ENCODE measurements around the gene PEX26. TPM values are rescaled to one million over a fixed set of nuclear protein-coding genes. Genes with fewer than 3 reads are reported as not detected.
"Not testable (repeated sequence)": the region's sequence is repeated elsewhere in the genome, so short reads cannot be mapped to it uniquely, and the experiment has no call there.

The PEX26 gene
- total RNA-seq, 2 experiments from 2014 or later: 40.1 to 41.0 TPM

DNA sequence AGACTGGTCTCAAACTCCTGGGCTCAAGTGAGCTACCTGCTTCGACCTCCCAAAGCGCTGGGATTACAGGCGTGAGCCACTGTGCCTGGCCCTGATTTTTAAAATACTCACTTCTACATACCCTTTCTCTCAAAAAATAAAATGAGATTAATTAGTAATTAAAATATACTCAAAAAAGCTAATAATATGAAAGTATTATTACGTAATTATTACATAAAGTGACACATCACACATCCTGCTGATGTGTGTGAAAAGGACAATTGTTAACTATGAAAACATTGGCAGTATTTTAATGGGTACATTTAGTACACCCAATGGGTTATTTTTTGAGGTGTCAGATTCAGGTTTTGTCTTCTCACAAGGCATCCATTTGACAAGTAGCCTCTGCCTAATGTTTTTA is 32.0 kb upstream of the PEX26 start:
- Mint-ChIP-seq H3K4me3 (no peak overlapping the region), H3K36me3 (ENCODE audit: low read depth) (no peaks in the 10 kb centered on the region), H3K27me3 (peaks cover 7% of the 10 kb centered on the region), H3K9me3 (no peaks in the 10 kb centered on the region), H3K27ac (no peak overlapping the region), H3K4me1 (no peaks in the 10 kb centered on the region)
- POLR2A ChIA-PET: no interaction called here
- DNase-seq: no peak
- CTCF ChIA-PET: no interaction called here

DNA sequence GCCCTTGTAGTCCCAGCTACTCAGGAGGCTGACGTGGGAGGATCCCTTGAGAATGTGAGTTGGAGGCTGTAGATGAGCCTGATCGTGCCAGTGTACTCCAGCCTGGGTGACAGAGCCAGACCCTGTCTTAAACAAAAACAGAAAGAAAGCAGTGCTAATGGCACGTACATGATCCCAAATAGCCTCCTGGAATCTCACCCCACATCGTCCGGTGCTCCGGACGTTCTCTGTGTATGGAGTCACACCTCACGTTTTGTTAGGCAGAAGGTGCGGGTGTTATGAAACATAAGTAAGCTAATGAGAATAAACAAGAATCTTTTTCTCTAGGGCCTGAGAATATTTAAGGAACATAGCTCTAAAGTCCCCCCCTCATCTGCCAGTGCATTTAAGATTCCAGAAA is 29.7 kb upstream of the PEX26 start:
- ChIA-PET CTCF (no interaction called here), POLR2A (no interaction called here)
- Mint-ChIP-seq H3K4me1 (no peaks in the 10 kb centered on the region), H3K9me3 (no peaks in the 10 kb centered on the region), H3K27me3 (peaks cover 7% of the 10 kb centered on the region), H3K27ac (no peak overlapping the region), H3K4me3 (no peak overlapping the region), H3K36me3 (ENCODE audit: low read depth) (no peaks in the 10 kb centered on the region)
- no peak for DNase-seq

DNA sequence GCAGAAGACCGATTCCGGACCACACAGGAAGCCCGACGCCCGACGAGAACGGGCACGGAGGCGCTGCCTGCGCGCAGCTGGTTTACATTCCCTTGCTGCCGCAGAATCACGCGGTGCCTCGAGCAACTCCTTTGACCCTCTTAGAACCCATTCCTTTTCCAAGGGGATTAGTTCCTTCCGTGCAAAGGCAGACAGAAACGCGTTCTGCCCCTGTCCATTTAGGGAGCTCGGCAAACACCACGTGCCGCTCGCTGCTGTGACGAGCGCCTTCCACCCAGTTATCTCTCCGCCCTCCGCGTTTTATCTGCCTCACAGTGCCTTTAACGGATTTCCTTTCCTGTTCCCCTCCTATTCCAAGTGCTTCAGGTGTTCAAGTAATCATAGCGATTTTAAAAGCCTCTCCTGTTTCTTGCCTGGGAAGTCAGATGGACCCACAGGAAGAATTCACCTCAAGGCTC is 29.3 kb upstream of the PEX26 start:
- ChIA-PET POLR2A (no interaction called here), CTCF (no interaction called here)
- Mint-ChIP-seq H3K36me3 (ENCODE audit: low read depth) (no peaks in the 10 kb centered on the region), H3K4me1 (no peaks in the 10 kb centered on the region), H3K27ac (no peak overlapping the region), H3K4me3 (no peak overlapping the region), H3K27me3 (peaks cover 7% of the 10 kb centered on the region), H3K9me3 (no peaks in the 10 kb centered on the region)
- DNase-seq: no peak

DNA sequence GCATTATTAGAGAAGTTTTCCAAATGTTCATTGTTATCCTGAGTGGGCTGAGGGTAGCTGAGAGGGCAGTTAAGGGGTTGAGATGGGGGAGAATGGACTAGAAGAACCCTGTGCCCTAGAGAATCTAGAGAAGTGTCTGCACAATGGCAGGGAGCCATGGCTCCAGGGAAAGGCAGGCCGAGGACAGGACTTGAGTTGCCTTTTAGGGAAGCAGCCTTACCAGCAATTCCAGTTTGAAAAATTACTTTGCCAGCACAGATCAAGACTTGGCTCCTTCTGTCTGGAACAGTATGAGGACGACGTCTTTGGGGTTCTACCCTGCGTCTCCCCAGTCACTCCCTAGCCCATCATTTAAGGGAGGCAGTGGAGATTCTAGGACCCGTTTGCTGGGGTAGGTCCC is 27.7 kb upstream of the PEX26 start:
- Mint-ChIP-seq H3K27ac (no peak overlapping the region), H3K27me3 (peaks cover 7% of the 10 kb centered on the region), H3K36me3 (ENCODE audit: low read depth) (no peaks in the 10 kb centered on the region), H3K9me3 (no peaks in the 10 kb centered on the region), H3K4me1 (no peaks in the 10 kb centered on the region), H3K4me3 (no peak overlapping the region)
- POLR2A ChIA-PET: interaction anchor here (0.7 kb wide), 1 partner anchor 353 kb away, joined by 3 read pairs; no protein-coding TSS in a partner anchor
- DNase-seq: no peak
- CTCF ChIA-PET: no interaction called here

DNA sequence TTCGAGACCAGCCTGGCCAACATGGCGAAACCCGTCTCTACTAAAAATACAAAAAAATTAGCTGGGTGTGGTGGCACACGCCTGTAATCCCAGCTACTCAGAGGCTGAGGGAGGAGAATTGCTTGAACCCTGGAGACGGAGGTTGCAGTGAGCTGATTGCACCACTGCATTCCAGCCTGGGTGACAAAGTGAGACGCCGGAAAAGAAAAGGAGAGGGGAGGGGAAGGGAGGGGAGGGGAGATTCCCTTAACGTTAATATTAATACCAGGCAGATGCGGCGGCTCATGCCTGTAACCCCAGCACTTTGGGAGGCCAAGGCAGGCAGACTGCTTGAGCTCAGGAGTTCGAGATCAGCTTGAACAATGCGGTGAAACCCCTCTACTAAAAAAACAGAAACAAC is 26.7 kb upstream of the PEX26 start:
- H3K27ac Mint-ChIP-seq, POLR2A ChIA-PET: not testable (repeated sequence)

DNA sequence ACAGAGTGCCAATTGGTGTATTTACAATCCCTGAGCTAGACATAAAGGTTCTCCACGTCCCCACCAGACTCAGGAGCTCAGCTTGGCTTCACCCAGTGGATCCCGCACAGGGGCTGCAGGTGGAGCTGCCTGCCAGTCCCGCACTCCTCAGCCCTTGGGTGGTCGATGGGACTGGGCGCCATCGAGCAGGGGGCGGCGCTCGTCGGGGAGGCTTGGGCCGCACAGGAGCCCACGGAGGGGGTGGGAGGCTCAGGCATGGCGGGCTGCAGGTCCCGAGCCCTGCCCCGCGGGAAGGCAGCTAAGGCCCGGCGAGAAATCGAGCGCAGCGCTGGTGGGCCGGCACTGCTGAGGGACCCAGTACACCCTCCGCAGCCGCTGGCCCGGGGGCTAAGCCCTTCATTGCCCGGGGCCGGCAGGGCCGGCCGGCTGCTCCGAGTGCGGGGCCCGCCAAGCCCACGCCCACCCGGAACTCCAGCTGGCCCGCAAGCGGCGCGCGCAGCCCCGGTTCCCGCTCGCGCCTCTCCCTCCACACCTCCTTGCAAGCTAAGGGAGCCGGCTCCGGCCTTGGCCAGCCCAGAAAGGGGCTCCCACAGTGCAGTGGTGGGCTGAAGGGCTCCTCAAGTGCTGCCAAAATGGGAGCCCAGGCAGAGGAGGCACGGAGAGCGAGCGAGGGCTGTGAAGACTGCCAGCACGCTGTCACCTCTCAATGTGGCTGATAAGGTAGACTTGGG is 24.4 kb upstream of the PEX26 start:
- CTCF ChIA-PET: interaction anchor here (0.9 kb wide), 1 partner anchor 16 kb away, joined by 3 read pairs; no protein-coding TSS in a partner anchor
- POLR2A ChIA-PET; H3K27me3 Mint-ChIP-seq; H3K4me3 Mint-ChIP-seq; H3K27ac Mint-ChIP-seq; H3K36me3 Mint-ChIP-seq (ENCODE audit: low read depth); H3K9me3 Mint-ChIP-seq; H3K4me1 Mint-ChIP-seq; DNase-seq: not testable (repeated sequence)

More for the DNA sequence above, 26.7 kb upstream of the PEX26 start:
- DNase-seq; H3K36me3 Mint-ChIP-seq (ENCODE audit: low read depth); H3K9me3 Mint-ChIP-seq; H3K4me3 Mint-ChIP-seq; H3K27me3 Mint-ChIP-seq; H3K4me1 Mint-ChIP-seq; CTCF ChIA-PET: not testable (repeated sequence)

DNA sequence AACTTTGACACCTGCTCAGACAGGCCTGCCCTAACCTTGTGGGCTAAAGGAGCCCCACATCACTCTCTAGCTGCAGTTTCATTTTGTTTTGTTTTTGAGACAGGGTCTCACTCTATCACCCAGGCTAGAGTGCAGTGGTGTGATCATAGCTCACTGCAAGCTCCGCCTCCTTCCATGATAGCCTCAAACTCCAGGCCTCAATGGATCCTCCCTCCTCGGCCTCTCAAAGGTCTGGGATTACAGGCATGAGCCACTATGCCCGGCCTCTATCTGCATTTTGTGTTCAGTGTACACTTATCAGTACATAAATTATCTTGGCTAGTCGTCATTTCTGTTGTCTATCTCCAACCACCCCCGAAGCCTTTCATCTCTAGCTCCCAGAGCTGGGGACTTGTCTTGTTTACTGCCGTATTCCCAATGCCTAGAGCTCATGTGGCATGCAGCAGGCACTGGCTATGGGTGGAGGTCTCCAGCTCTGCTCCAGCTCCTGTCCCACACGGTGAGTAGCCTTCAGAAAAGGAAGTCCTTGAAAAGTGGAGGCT is 22.1 kb upstream of the PEX26 start:
- CTCF ChIA-PET: interaction anchor here (1.5 to 1.9 kb wide), 2 partner anchors 12 to 20 kb away, joined by 4 to 6 read pairs; no protein-coding TSS in a partner anchor
- POLR2A ChIA-PET: no interaction called here
- Mint-ChIP-seq H3K4me3 (no peak overlapping the region), H3K36me3 (ENCODE audit: low read depth) (no peaks in the 10 kb centered on the region), H3K27me3 (peaks cover 7% of the 10 kb centered on the region), H3K27ac (no peak overlapping the region), H3K4me1 (peaks cover 4% of the 10 kb centered on the region), H3K9me3 (no peaks in the 10 kb centered on the region)
- DNase-seq: no peak

DNA sequence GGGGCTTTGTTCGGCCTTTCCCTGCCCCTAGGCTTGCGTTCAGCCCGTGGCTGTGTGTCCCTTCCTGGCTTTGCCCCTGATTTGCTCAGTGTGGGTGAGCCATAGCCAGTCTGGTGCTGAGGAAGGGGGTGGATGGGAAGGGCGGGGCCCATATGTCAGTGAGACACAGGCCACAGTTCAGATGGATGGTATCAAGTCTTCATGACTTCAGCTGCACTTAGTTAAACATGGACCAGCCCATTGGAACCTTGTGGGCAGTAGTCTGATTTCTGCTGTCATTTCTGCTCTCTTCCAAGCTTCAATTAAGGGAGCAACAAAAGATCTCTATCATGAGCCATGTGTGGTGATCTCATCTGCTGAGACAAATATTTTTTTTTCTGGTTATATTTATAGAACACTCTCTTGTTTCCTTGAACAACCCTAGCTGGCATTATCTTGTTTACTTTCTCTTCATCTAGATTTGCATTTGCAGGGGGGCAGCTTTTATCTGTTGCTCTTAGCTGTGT is 21.6 kb upstream of the PEX26 start:
- ChIA-PET POLR2A (no interaction called here), CTCF (interaction anchor here (1.5 to 1.9 kb wide), 2 partner anchors 12 to 19 kb away, joined by 4 to 6 read pairs; no protein-coding TSS in a partner anchor)
- Mint-ChIP-seq H3K4me1 (peaks cover 4% of the 10 kb centered on the region), H3K27me3 (peaks cover 7% of the 10 kb centered on the region), H3K4me3 (no peak overlapping the region), H3K27ac (no peak overlapping the region), H3K9me3 (no peaks in the 10 kb centered on the region), H3K36me3 (ENCODE audit: low read depth) (no peaks in the 10 kb centered on the region)
- no peak for DNase-seq

DNA sequence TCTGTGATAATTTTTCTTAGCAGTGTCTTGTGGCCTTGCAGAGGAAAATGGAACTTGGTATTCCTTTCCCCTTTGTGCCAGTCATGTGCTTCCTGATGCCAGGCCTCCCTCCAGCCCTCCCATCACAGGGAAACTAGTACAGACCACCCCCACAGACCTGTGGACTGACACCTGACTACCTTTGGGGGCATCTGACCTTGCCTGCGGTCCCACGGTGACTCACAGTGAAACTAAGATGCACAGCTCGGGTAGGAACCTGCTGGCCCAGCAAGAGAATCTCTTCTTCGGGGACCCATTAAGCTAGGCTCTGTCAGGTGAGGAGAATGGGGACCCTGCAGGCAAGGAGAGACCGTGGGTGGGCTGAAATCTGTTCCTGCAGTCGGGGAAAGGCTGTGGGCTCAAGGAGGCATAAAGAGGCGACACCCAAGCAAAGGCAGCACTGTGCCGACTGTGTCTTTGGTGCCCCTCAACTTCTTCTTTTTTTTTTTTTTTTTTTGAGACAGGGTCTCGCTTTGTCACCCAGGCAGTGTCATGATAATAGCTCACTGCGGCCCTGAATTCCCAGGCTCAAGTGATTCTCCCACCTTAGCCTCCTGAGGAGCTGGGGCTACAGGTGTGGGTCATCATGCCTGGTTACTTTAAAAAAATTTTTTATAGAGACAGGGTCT is 20.8 kb upstream of the PEX26 start:
- H3K4me3 Mint-ChIP-seq: no peak overlapping the region
- no peaks in the 10 kb centered on the region for H3K36me3 Mint-ChIP-seq (ENCODE audit: low read depth)
- POLR2A ChIA-PET: no interaction called here
- CTCF ChIA-PET: interaction anchor here (1.9 kb wide), 1 partner anchor 18 kb away, joined by 6 read pairs; no protein-coding TSS in a partner anchor
- DNase-seq: no peak
- no peaks in the 10 kb centered on the region for H3K9me3 Mint-ChIP-seq
- H3K27ac Mint-ChIP-seq: no peak overlapping the region
- peaks cover 4% of the 10 kb centered on the region for H3K4me1 Mint-ChIP-seq
- H3K27me3 Mint-ChIP-seq: peaks cover 7% of the 10 kb centered on the region

DNA sequence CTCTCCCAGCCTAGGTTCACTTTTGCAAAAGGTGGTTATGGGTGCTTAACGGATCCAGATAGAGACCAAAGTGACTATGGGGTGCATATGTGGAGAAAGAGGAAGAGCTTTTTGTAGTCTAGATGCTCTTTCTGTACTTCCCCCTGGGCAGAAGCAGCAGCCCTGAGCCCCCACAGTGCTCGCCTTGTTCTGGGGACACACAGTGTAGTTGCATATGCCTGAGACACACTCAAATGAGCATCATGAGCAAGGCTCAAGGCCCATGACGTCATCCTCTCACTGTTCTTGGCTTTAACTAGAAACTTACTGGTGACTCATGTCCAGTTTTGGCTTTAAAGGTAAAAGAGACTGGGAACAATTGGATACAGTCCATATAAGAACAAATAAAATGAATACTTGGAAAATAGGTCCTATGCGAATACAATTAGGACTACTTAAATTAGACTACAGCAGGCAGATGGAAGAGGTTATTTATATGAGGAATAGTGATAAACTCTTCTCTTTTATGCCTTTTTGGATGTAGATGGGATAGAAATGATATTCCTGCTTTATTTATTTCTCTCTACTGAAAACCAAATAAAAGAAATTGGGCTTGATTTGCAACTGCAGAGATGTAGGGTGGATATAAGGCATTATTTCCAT is 20.1 kb upstream of the PEX26 start:
- H3K36me3 Mint-ChIP-seq (ENCODE audit: low read depth): no peaks in the 10 kb centered on the region
- ChIA-PET POLR2A (no interaction called here), CTCF (no interaction called here)
- H3K9me3 Mint-ChIP-seq: no peaks in the 10 kb centered on the region
- H3K27me3 Mint-ChIP-seq: peaks cover 7% of the 10 kb centered on the region
- no peak overlapping the region for H3K27ac Mint-ChIP-seq
- H3K4me3 Mint-ChIP-seq: no peak overlapping the region
- no peak for DNase-seq
- peaks cover 4% of the 10 kb centered on the region for H3K4me1 Mint-ChIP-seq

DNA sequence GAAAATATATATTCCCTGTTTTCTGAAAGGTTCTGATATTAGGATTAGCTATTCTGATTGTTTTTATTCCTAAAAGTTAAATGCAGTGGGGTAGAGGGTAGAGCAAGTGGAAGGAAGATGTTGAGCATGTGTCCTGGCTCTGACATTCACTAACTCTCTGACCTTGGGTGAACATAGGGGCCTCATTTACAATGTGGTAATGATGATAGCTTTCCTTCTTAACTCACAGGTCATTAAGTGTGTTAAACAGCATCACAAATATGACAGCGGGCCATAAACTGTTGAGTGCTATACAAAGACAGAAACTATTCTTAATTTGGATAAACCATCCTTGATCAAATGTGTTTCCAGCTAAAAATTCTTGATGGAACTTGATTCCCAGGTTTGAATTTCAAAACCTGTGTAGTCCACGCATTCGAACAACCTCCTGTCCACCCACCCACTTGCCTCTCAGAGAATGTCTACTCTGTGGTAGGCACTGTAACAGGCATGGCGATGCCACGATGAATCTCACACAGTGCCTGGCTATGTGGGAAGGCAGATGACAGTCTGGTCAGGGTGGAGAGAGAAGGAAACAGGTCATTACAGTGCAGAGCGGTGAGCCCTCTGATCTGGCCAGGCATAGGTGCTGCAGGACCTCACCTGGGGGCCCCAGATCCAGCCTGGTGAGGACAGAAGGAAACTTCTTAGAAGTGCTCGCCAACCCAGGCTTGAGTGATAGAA is 19.3 kb upstream of the PEX26 start:
- H3K27me3 Mint-ChIP-seq: peaks cover 7% of the 10 kb centered on the region
- no peak overlapping the region for H3K4me3 Mint-ChIP-seq
- no peaks in the 10 kb centered on the region for H3K36me3 Mint-ChIP-seq (ENCODE audit: low read depth)
- ChIA-PET POLR2A (no interaction called here), CTCF (interaction anchor here (0.7 kb wide), 1 partner anchor 36 kb away, joined by 3 read pairs; no protein-coding TSS in a partner anchor)
- H3K4me1 Mint-ChIP-seq: peaks cover 4% of the 10 kb centered on the region
- DNase-seq: no peak
- H3K27ac Mint-ChIP-seq: no peak overlapping the region
- H3K9me3 Mint-ChIP-seq: no peaks in the 10 kb centered on the region

DNA sequence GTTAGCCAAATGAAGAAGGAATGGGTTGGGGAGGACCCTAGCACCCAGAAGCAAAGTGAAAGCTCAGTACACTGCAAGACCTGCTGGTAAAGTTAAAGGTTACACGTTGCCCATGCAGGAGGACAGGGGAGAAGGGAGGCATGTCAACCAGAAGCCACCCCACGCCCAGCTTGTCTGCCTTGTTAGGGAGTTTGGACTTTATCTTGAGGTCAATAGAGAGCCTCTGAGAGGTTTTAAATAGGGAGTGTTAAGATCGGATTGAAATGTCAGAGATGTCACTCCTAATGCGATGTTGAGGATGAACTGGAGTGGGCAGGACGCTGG is 18.7 kb upstream of the PEX26 start:
- ChIA-PET CTCF (interaction anchor here (0.7 kb wide), 1 partner anchor 35 kb away, joined by 3 read pairs; no protein-coding TSS in a partner anchor), POLR2A (no interaction called here)
- peaks cover 4% of the 10 kb centered on the region for H3K4me1 Mint-ChIP-seq
- no peak for DNase-seq
- peaks cover 7% of the 10 kb centered on the region for H3K27me3 Mint-ChIP-seq
- no peaks in the 10 kb centered on the region for H3K36me3 Mint-ChIP-seq (ENCODE audit: low read depth)
- no peak overlapping the region for H3K27ac Mint-ChIP-seq
- no peaks in the 10 kb centered on the region for H3K9me3 Mint-ChIP-seq
- no peak overlapping the region for H3K4me3 Mint-ChIP-seq

Measured in activated CD4-positive, alpha-beta T cell treated with anti-CD3 and anti-CD28 coated beads, Interleukin-2, amount 10 ng/mL, durations not matched to agents 7 days and 5 days (primary cell).